CD4-positive, alpha-beta T cell (primary cell): ENCODE data around the gene XRCC5. TPM values are rescaled to one million over a fixed set of nuclear protein-coding genes. Genes with fewer than 3 reads are reported as not detected.

Source experiments
- ATAC-seq: fragments of 200-7000 bp; cut with Tn5 transposase; one replicate; pipeline ENCODE4 v1.10.0; 2022; ENCODE audit warnings: mild to moderate bottlenecking; ENCODE audit not compliant: poor library complexity
- CTCF ChIA-PET: fragments of 350-600 bp; sonication (Branson Sonifier 250); formaldehyde crosslinking; loops from one replicate; lab custom pipeline; 2021; ENCODE audit warnings: antibody characterized with exemption, inconsistent platforms; lab: Charles Lee
- POLR2A ChIA-PET: fragments of 350-600 bp; sonication (Branson Sonifier 250); formaldehyde crosslinking; loops from one replicate; lab custom pipeline; 2021; ENCODE audit warnings: antibody characterized with exemption, inconsistent platforms; lab: Charles Lee
- DNase-seq, 14 experiments: peaks; one replicate each; pipeline ENCODE4 v3.0.0-alpha.2; 2013 to 2020; ENCODE audit warnings: mixed read lengths in 2 of 14
- H3K27ac ChIP-seq, 2 donors: one replicate each; pipeline versions ENCODE4 v1.5.1 to v1.7.0; 2013; ENCODE audit warnings: low read length in 2 of 2, low read depth in 1 of 2, mild to moderate bottlenecking in 1 of 2
- H3K27me3 ChIP-seq, 2 experiments: 1 replicate in 1 of 2; 2 replicates in 1 of 2; pipeline versions ENCODE4 v1.6.1 to v1.7.0; 2013; ENCODE audit warnings: low read length in 2 of 2, control low read depth in 1 of 2, mild to moderate bottlenecking in 1 of 2, moderate library complexity in 1 of 2; ENCODE audit not compliant: insufficient read depth in 2 of 2, control insufficient read depth in 1 of 2
- H3K36me3 ChIP-seq: one replicate; pipeline ENCODE4 v1.6.1; 2013; ENCODE audit warnings: low read length, control low read depth; ENCODE audit not compliant: insufficient read depth
- H3K4me1 ChIP-seq: one replicate; pipeline ENCODE4 v1.6.1; 2013; ENCODE audit warnings: low read length, control low read depth; ENCODE audit not compliant: insufficient read depth
- H3K4me3 ChIP-seq: one replicate; pipeline ENCODE4 v1.5.1; 2013; ENCODE audit warnings: mild to moderate bottlenecking, low read length, moderate library complexity
- H3K9me3 ChIP-seq, 2 experiments: 1 replicate in 1 of 2; 2 replicates in 1 of 2; pipeline versions ENCODE4 v1.6.1 to v1.7.0; 2013; ENCODE audit warnings: low read length in 2 of 2, mild to moderate bottlenecking in 2 of 2, control low read depth in 1 of 2, moderate library complexity in 1 of 2; ENCODE audit not compliant: control insufficient read depth in 1 of 2, insufficient read depth in 1 of 2
- H3K27ac Mint-ChIP-seq: one replicate; pipeline ENCODE4 v1.8.0; 2020; ENCODE audit warnings: mixed read lengths
- H3K27me3 Mint-ChIP-seq: one replicate; pipeline ENCODE4 v1.8.0; 2021; ENCODE audit warnings: mixed read lengths
- H3K36me3 Mint-ChIP-seq: one replicate; pipeline ENCODE4 v1.8.0; 2021; ENCODE audit warnings: low read depth, mixed read lengths
- H3K4me1 Mint-ChIP-seq: one replicate; pipeline ENCODE4 v1.8.0; 2021; ENCODE audit warnings: low read depth, mixed read lengths
- H3K4me3 Mint-ChIP-seq: one replicate; pipeline ENCODE4 v1.8.0; 2020; ENCODE audit warnings: mild to moderate bottlenecking, mixed read lengths
- H3K9me3 Mint-ChIP-seq: one replicate; pipeline ENCODE4 v1.8.0; 2020; ENCODE audit warnings: mixed read lengths
- intact Hi-C, 2 experiments: fragments of 100-400 bp; cut with DNase I in 1 of 2; cut with micrococcal nuclease in 1 of 2; formaldehyde crosslinking; loops; one replicate each; pipeline versions ENCODE4 v1.15.1 to v1.9.0; 2023 to 2025; cut with DNase I, micrococcal nuclease
- total RNA-seq, 174 experiments: library from RNA in 2 of 174; stranded (reverse) in 2 of 174; gene quantifications; one replicate each; pipeline ENCODE4 v1.2.3 and lab custom pipeline; 2021 to 2026
- TF ChIP-seq, protein P1 (sequence below): fragments of 200-600 bp; IDR thresholded peaks from one replicate; pipeline ENCODE4 v1.8.0; 2022; ENCODE audit warnings: antibody characterized with exemption, mild to moderate bottlenecking

The XRCC5 gene
- total RNA-seq, 2 experiments from 2014 or later: 126 to 129 TPM

GRCh38 chr2:216083464-216084281 is 25.5 kb upstream of the XRCC5 start:
- POLR2A ChIA-PET: interaction anchor here (1.2 to 5.3 kb wide), 6 partner anchors 8 to 47 kb away, joined by 4 to 106 read pairs (median 8); partner anchors contain the start of gene XRCC5
- intact Hi-C loops: loop anchor here in 1 of 2 experiments (2.0 kb wide), 1 partner anchor 29 kb away; no protein-coding TSS in a partner anchor
- H3K36me3 Mint-ChIP-seq: peaks cover 4% of the 10 kb centered on the region
- Histone ChIP-seq H3K27me3 (no peaks in the 10 kb centered on the region), H3K36me3 (no peaks in the 10 kb centered on the region), H3K27ac (peak overlapping the region; percentile 36 to 79), H3K4me1 (peaks cover 51% of the 10 kb centered on the region), H3K9me3 (no peaks in the 10 kb centered on the region), H3K4me3 (no peak overlapping the region)
- H3K4me1 Mint-ChIP-seq: peaks cover 75% of the 10 kb centered on the region
- H3K27me3 Mint-ChIP-seq: no peaks in the 10 kb centered on the region
- ATAC-seq (no peak), DNase-seq (peak in 2 of 14 experiments; percentile 11 to 30)
- CTCF ChIA-PET: interaction anchor here (0.9 kb wide), 1 partner anchor 39 kb away, joined by 3 read pairs; no protein-coding TSS in a partner anchor
- TF ChIP-seq, protein P1, sequence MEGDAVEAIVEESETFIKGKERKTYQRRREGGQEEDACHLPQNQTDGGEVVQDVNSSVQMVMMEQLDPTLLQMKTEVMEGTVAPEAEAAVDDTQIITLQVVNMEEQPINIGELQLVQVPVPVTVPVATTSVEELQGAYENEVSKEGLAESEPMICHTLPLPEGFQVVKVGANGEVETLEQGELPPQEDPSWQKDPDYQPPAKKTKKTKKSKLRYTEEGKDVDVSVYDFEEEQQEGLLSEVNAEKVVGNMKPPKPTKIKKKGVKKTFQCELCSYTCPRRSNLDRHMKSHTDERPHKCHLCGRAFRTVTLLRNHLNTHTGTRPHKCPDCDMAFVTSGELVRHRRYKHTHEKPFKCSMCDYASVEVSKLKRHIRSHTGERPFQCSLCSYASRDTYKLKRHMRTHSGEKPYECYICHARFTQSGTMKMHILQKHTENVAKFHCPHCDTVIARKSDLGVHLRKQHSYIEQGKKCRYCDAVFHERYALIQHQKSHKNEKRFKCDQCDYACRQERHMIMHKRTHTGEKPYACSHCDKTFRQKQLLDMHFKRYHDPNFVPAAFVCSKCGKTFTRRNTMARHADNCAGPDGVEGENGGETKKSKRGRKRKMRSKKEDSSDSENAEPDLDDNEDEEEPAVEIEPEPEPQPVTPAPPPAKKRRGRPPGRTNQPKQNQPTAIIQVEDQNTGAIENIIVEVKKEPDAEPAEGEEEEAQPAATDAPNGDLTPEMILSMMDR: no peak
- H3K9me3 Mint-ChIP-seq: no peaks in the 10 kb centered on the region
- peak overlapping the region; percentile 82 for H3K27ac Mint-ChIP-seq
- H3K4me3 Mint-ChIP-seq: peak overlapping the region; percentile 87

GRCh38 chr2:216084547-216084946 is 24.6 kb upstream of the XRCC5 start:
- CTCF ChIA-PET: interaction anchor here (0.6 to 1.5 kb wide), 3 partner anchors 23 to 42 kb away, joined by 3 read pairs; no protein-coding TSS in a partner anchor
- peak; percentile 32 for ATAC-seq
- peaks cover 75% of the 10 kb centered on the region for H3K4me1 Mint-ChIP-seq
- Histone ChIP-seq H3K4me3 (peak overlapping the region; percentile 25), H3K36me3 (no peaks in the 10 kb centered on the region), H3K9me3 (no peaks in the 10 kb centered on the region), H3K4me1 (peaks cover 51% of the 10 kb centered on the region), H3K27ac (peak overlapping the region; percentile 36 to 79), H3K27me3 (no peaks in the 10 kb centered on the region)
- no peaks in the 10 kb centered on the region for H3K27me3 Mint-ChIP-seq
- peak in 10 of 14 experiments; percentile 16 to 59 (median 37) for DNase-seq
- peak overlapping the region; percentile 82 for H3K27ac Mint-ChIP-seq
- POLR2A ChIA-PET: interaction anchor here (0.8 to 5.3 kb wide), 7 partner anchors 9 to 47 kb away, joined by 3 to 106 read pairs (median 7); partner anchors contain the start of gene XRCC5
- H3K36me3 Mint-ChIP-seq: peaks cover 4% of the 10 kb centered on the region
- peak overlapping the region; percentile 87 for H3K4me3 Mint-ChIP-seq
- TF ChIP-seq, protein P1: no peak
- intact Hi-C loops: no loop called here
- H3K9me3 Mint-ChIP-seq: no peaks in the 10 kb centered on the region

- intact Hi-C loops: no loop called here
- H3K27me3 ChIP-seq: no peaks in the 10 kb centered on the region
- TF ChIP-seq, protein P1: no peak
- ATAC-seq: no peak
- no peak overlapping the region for H3K4me3 ChIP-seq
- peak overlapping the region in 1 of 2 donors; percentile 79 for H3K27ac ChIP-seq
- H3K9me3 ChIP-seq: no peaks in the 10 kb centered on the region
- CTCF ChIA-PET: no interaction called here
- H3K4me1 ChIP-seq: peaks cover 46% of the 10 kb centered on the region
- Mint-ChIP-seq H3K36me3 (peaks cover 2% of the 10 kb centered on the region), H3K27me3 (no peaks in the 10 kb centered on the region), H3K9me3 (no peaks in the 10 kb centered on the region), H3K27ac (peak overlapping the region; percentile 80), H3K4me1 (peaks cover 66% of the 10 kb centered on the region), H3K4me3 (no peak overlapping the region)
- POLR2A ChIA-PET: interaction anchor here (1.3 to 5.3 kb wide), 2 partner anchors 22 to 29 kb away, joined by 3 to 106 read pairs; partner anchors contain the start of gene XRCC5
- no peak for DNase-seq
- H3K36me3 ChIP-seq: no peaks in the 10 kb centered on the region
These were observed 22.8 kb upstream of the XRCC5 start for GRCh38 chr2:216086207-216086893.
